ENCODE measurements around the gene ACSS1. TPM values are rescaled to one million over a fixed set of nuclear protein-coding genes. Genes with fewer than 3 reads are reported as not detected.

The ACSS1 gene
- total and polyA plus RNA-seq, 2 of the 8 experiments (the other 6 are each of a cell fraction or from before 2014, with no cell fraction given): 2.6 to 3.4 TPM

- no peak overlapping the region for H2AFZ ChIP-seq (ENCODE audit: low read length)
- WGBS, 2 experiments (ENCODE audit: extremely low coverage in 1 of 2, insufficient coverage in 1 of 2, insufficient read length in 1 of 2, insufficient replicate concordance in 2 of 2, low coverage in 1 of 2, low lambda C conversion rate in 2 of 2, missing lambda C conversion rate in 1 of 2): 85% methylated on average over 7 of the region's 7 CpGs; no CpG with 5 or more reads in 1 of the 2 experiments
- no peak overlapping the region for H2BK15ac ChIP-seq (ENCODE audit: low read length)
- no peak overlapping the region for H3K4me2 ChIP-seq (ENCODE audit: insufficient read depth in 1 of 2, low read depth in 2 of 2, low read length in 2 of 2)
- H3K27me3 ChIP-seq (replicated peaks in 1 of 4; ENCODE audit: control insufficient read depth in 3 of 4, extremely low read depth in 1 of 4, insufficient read depth in 3 of 4, low read length in 3 of 4): peaks cover 0 to 11% (median 10%) of the 10 kb centered on the region in 4 experiments; a peak in 6 of 7 replicates
- H3K27ac ChIP-seq (ENCODE audit: low read depth, low read length): no peak overlapping the region
- CTCF ChIA-PET (ENCODE audit: partially characterized antibody): interaction anchor here (1.1 kb wide), 1 partner anchor 107 kb away, joined by 4 read pairs; no protein-coding TSS in a partner anchor
- H4K5ac ChIP-seq (ENCODE audit: insufficient read length, low read depth, low read length): no peak overlapping the region
- no peak overlapping the region for H4K91ac ChIP-seq (replicated peaks; ENCODE audit: insufficient read length, low read length)
- no peak overlapping the region for H3K14ac ChIP-seq (ENCODE audit: insufficient read length)
- H3K18ac ChIP-seq (ENCODE audit: extremely low read depth, low read length): no peak overlapping the region
- H2BK20ac ChIP-seq (ENCODE audit: low read length): no peak overlapping the region
- no peaks in the 10 kb centered on the region for H3K36me3 ChIP-seq (ENCODE audit: control insufficient read depth in 2 of 4, insufficient read depth in 4 of 4, low read length in 3 of 4)
- POLR2A ChIA-PET (ENCODE audit: partially characterized antibody): no interaction called here
- H2AK5ac ChIP-seq (ENCODE audit: low read depth, low read length): no peak overlapping the region
- peaks cover 3% of the 10 kb centered on the region; the same call in 1 of the 2 replicates for H3K23me2 ChIP-seq (ENCODE audit: low read depth, low read length)
- no peak overlapping the region for H3K23ac ChIP-seq (ENCODE audit: insufficient read length)
- H3K4me3 ChIP-seq (ENCODE audit: extremely low read depth in 1 of 4, insufficient read depth in 2 of 4, low read depth in 3 of 4, low read length in 4 of 4): no peak overlapping the region
- H3K4ac ChIP-seq (replicated peaks; ENCODE audit: insufficient read length, low read depth, low read length): no peak overlapping the region
- H2BK5ac ChIP-seq (ENCODE audit: low read depth, low read length): no peak overlapping the region
- H3K4me1 ChIP-seq (replicated peaks in 1 of 4; ENCODE audit: control insufficient read depth in 3 of 4, insufficient read depth in 4 of 4, low read length in 3 of 4): peaks cover 0 to 8% (median 3%) of the 10 kb centered on the region in 4 experiments; a peak in 6 of 7 replicates
- no peaks in the 10 kb centered on the region for H3K79me2 ChIP-seq (ENCODE audit: control insufficient read depth in 1 of 2, insufficient read depth in 2 of 2, low read length in 2 of 2)
- FAIRE-seq: no peak
- no peaks in the 10 kb centered on the region for H3K79me1 ChIP-seq (ENCODE audit: low read depth, low read length)
- peaks cover 0 to 6% of the 10 kb centered on the region in 2 experiments for H4K20me1 ChIP-seq (replicated peaks in 1 of 2; ENCODE audit: control insufficient read depth in 1 of 2, insufficient read depth in 2 of 2, low read length in 2 of 2)
- H3K56ac ChIP-seq (replicated peaks; ENCODE audit: insufficient read length, low read depth, low read length): no peak overlapping the region
- no peak overlapping the region for H4K8ac ChIP-seq (ENCODE audit: extremely low read depth, insufficient read depth, low read length)
- H2BK12ac ChIP-seq (ENCODE audit: low read depth, low read length): no peak overlapping the region
- no peak overlapping the region for H3K9ac ChIP-seq (replicated peaks in 1 of 4; ENCODE audit: extremely low read depth in 1 of 4, low read depth in 3 of 4, low read length in 3 of 4)
- no peak overlapping the region for H2BK120ac ChIP-seq (replicated peaks; ENCODE audit: low read depth, low read length)
- H3K9me3 ChIP-seq (ENCODE audit: insufficient read depth in 2 of 2, low read depth in 1 of 2, low read length in 1 of 2): no peaks in the 10 kb centered on the region
- DNase-seq (ENCODE audit: low read depth in 1 of 2, low spot score in 2 of 2): no peak
- no peak for TF ChIP-seq EGR1 (IDR thresholded peaks at IDR 0.05; ENCODE audit: borderline replicate concordance, low read depth, low read length)
- TF ChIP-seq, protein P1, sequence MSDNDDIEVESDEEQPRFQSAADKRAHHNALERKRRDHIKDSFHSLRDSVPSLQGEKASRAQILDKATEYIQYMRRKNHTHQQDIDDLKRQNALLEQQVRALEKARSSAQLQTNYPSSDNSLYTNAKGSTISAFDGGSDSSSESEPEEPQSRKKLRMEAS (IDR thresholded peaks at IDR 0.05): no peak
- no peak for TF ChIP-seq RXRA (IDR thresholded peaks at IDR 0.05; ENCODE audit: insufficient read depth, low read depth, low read length)
- TF ChIP-seq SRF (IDR thresholded peaks at IDR 0.05; ENCODE audit: low read depth, low read length): no peak
- TF ChIP-seq KDM5A (IDR thresholded peaks at IDR 0.05; ENCODE audit: low read length): no peak
- no peak for TF ChIP-seq RBBP5 (IDR thresholded peaks at IDR 0.05; ENCODE audit: borderline replicate concordance, low read depth, low read length)
- TF ChIP-seq SIN3A (conservative IDR thresholded peaks at IDR 0.05 in 1 of 2, IDR thresholded peaks at IDR 0.05 in 1 of 2; ENCODE audit: low read depth in 1 of 2, low read length in 2 of 2): no peak
- no peak for TF ChIP-seq SP4 (IDR thresholded peaks at IDR 0.05; ENCODE audit: low read length)
- no peak for TF ChIP-seq EP300 (IDR thresholded peaks at IDR 0.05; ENCODE audit: borderline replicate concordance in 1 of 2, low read depth in 2 of 2, low read length in 2 of 2)
- TF ChIP-seq TCF12 (IDR thresholded peaks at IDR 0.05; ENCODE audit: low read depth, low read length): no peak
- no peak for TF ChIP-seq NANOG (IDR thresholded peaks at IDR 0.05; ENCODE audit: insufficient read depth, low read depth, low read length, poor library complexity, severe bottlenecking)
- TF ChIP-seq GTF2F1 (IDR thresholded peaks at IDR 0.05; ENCODE audit: borderline replicate concordance, low read depth, low read length): no peak
- no peak for TF ChIP-seq PHF8 (conservative IDR thresholded peaks at IDR 0.05; ENCODE audit: low read depth, low read length)
These were observed 14.4 kb upstream of the ACSS1 start for GRCh38 chr20:25072226-25072811.
